Astrocyte (in vitro differentiated cells and primary cell): ENCODE measurements around the gene COX19.

Experiments used
- CTCF ChIP-seq: IDR thresholded peaks from 2 replicates; pipeline ENCODE4 v1.5.1; 2011; ENCODE audit warnings: low read depth, mild to moderate bottlenecking, inconsistent platforms, low read length, moderate library complexity; ENCODE audit not compliant: insufficient read depth
- EZH2 ChIP-seq: IDR thresholded peaks from 2 replicates; pipeline ENCODE4 v1.6.1; 2012; ENCODE audit warnings: mild to moderate bottlenecking, low read length, inconsistent platforms; ENCODE audit not compliant: insufficient read depth

GRCh38 chr7:956031-956430 is 19.3 kb downstream of the COX19 start:
- TF ChIP-seq CTCF: no peak
- no peak for TF ChIP-seq EZH2
